IMR-90 (cell line): ENCODE measurements around the gene RPS6KA3. TPM values are rescaled to one million over a fixed set of nuclear protein-coding genes. Genes with fewer than 3 reads are reported as not detected.

Experiments
- ATAC-seq: fragments of 200-7000 bp; cut with Tn5 transposase; 2 replicates; pipeline ENCODE4 v1.9.1; 2020; ENCODE audit warnings: low read depth, mild to moderate bottlenecking, moderate library complexity
- BruUV-seq: library from RNA; stranded (reverse); fragments of 400-500 nt; replicated peaks from 2 replicates; lab custom pipeline; 2021; lab: Mats Ljungman, UMichigan
- CTCF ChIA-PET: fragments of 300-600 bp; formaldehyde crosslinking; extraction: SDS; loops from one replicate; lab custom pipeline; 2021; ENCODE audit warnings: antibody characterized with exemption; lab: Yijun Ruan, JAX
- POLR2A ChIA-PET: fragments of 300-600 bp; sonication (Branson Sonifier 250); formaldehyde crosslinking; loops from one replicate; lab custom pipeline; 2022; ENCODE audit warnings: antibody characterized with exemption; ENCODE audit not compliant: unreplicated experiment; lab: Charles Lee
- DNase-seq: peaks from one replicate; pipeline ENCODE4 v3.0.0; 2013
- H2AFZ ChIP-seq: replicated peaks from 2 replicates; pipeline ENCODE3; 2013; ENCODE audit warnings: low read length, mild to moderate bottlenecking; ENCODE audit not compliant: poor library complexity
- H2AK5ac ChIP-seq: 2 replicates; pipeline ENCODE4 v1.6.1; 2013; ENCODE audit warnings: low read depth, low read length, inconsistent platforms
- H2AK9ac ChIP-seq: replicated peaks from 2 replicates; pipeline ENCODE3; 2013; ENCODE audit warnings: mild to moderate bottlenecking, low read depth, low read length, moderate library complexity; ENCODE audit not compliant: poor library complexity
- H2BK120ac ChIP-seq: 2 replicates; pipeline ENCODE4 v1.6.1; 2013; ENCODE audit warnings: low read depth, low read length, inconsistent platforms
- H2BK15ac ChIP-seq: 3 replicates; pipeline ENCODE4 v1.6.1; 2013; ENCODE audit warnings: low read depth, low read length, inconsistent platforms
- H2BK20ac ChIP-seq: 2 replicates; pipeline ENCODE4 v1.6.1; 2013; ENCODE audit warnings: low read depth, mild to moderate bottlenecking, inconsistent platforms, low read length, moderate library complexity
- H2BK5ac ChIP-seq: 2 replicates; pipeline ENCODE4 v1.6.1; 2013; ENCODE audit warnings: mild to moderate bottlenecking, low read depth, low read length, inconsistent platforms; ENCODE audit not compliant: poor library complexity, severe bottlenecking
- H3K14ac ChIP-seq: replicated peaks from 2 replicates; pipeline ENCODE4 v1.6.1; 2013; ENCODE audit warnings: low read depth, low read length, inconsistent platforms
- H3K18ac ChIP-seq: 2 replicates; pipeline ENCODE4 v1.6.1; 2013; ENCODE audit warnings: low read depth, low read length, control low read depth
- H3K23ac ChIP-seq: 2 replicates; pipeline ENCODE4 v1.6.1; 2013; ENCODE audit warnings: low read depth, low read length, inconsistent platforms
- H3K27ac ChIP-seq: 2 replicates; pipeline ENCODE4 v1.5.1; 2013; ENCODE audit warnings: mild to moderate bottlenecking, control low read depth, low read length; ENCODE audit not compliant: insufficient read depth
- H3K27me3 ChIP-seq: 2 replicates; pipeline ENCODE4 v1.6.1; 2013; ENCODE audit warnings: low read length; ENCODE audit not compliant: control insufficient read depth, insufficient read depth
- H3K36me3 ChIP-seq: 2 replicates; pipeline ENCODE4 v1.6.1; 2013; ENCODE audit warnings: low read length, mixed read lengths; ENCODE audit not compliant: control insufficient read depth, insufficient read depth
- H3K4ac ChIP-seq: 2 replicates; pipeline ENCODE4 v1.6.1; 2013; ENCODE audit warnings: low read depth, low read length, inconsistent platforms
- H3K4me1 ChIP-seq: 2 replicates; pipeline ENCODE4 v1.6.1; 2013; ENCODE audit warnings: low read length, mixed read lengths; ENCODE audit not compliant: control insufficient read depth, insufficient read depth
- H3K4me2 ChIP-seq: 2 replicates; pipeline ENCODE4 v1.6.1; 2013; ENCODE audit warnings: low read depth, mild to moderate bottlenecking, control low read depth, low read length, moderate library complexity
- H3K4me3 ChIP-seq: 2 replicates; pipeline ENCODE4 v1.5.1; 2013; ENCODE audit warnings: low read depth, mild to moderate bottlenecking, control low read depth, low read length, moderate library complexity; ENCODE audit not compliant: insufficient read depth
- H3K56ac ChIP-seq: 2 replicates; pipeline ENCODE4 v1.6.1; 2013; ENCODE audit warnings: low read length, inconsistent platforms; ENCODE audit not compliant: insufficient read depth; ENCODE audit errors: extremely low read depth
- H3K79me1 ChIP-seq, 2 experiments: 2 replicates each; pipeline ENCODE4 v1.6.1; 2013; ENCODE audit warnings: low read length in 2 of 2, inconsistent platforms in 1 of 2, low read depth in 1 of 2
- H3K9ac ChIP-seq: 2 replicates; pipeline ENCODE4 v1.6.1; 2013; ENCODE audit warnings: low read depth, low read length, control low read depth
- H3K9me1 ChIP-seq: 2 replicates; pipeline ENCODE4 v1.6.1; 2013; ENCODE audit warnings: low read length, inconsistent platforms; ENCODE audit not compliant: insufficient read depth
- H3K9me3 ChIP-seq: 2 replicates; pipeline ENCODE4 v1.6.1; 2013; ENCODE audit warnings: low read length; ENCODE audit not compliant: control insufficient read depth, insufficient read depth
- H4K20me1 ChIP-seq: 2 replicates; pipeline ENCODE4 v1.6.1; 2013; ENCODE audit warnings: low read length, inconsistent platforms; ENCODE audit not compliant: insufficient read depth
- H4K5ac ChIP-seq: 2 replicates; pipeline ENCODE4 v1.6.1; 2013; ENCODE audit warnings: mild to moderate bottlenecking, low read depth, low read length, control low read depth
- H4K8ac ChIP-seq, 2 experiments: 2 replicates each; pipeline ENCODE4 v1.6.1; 2013; ENCODE audit warnings: low read depth in 2 of 2, low read length in 2 of 2, control low read depth in 1 of 2, inconsistent platforms in 1 of 2
- H4K91ac ChIP-seq: 2 replicates; pipeline ENCODE4 v1.6.1; 2013; ENCODE audit warnings: low read depth, low read length, inconsistent platforms; ENCODE audit not compliant: insufficient read depth
- BHLHE40 ChIP-seq: fragments of 150-350 bp; IDR thresholded peaks from 2 replicates; pipeline ENCODE4 v1.6.1; 2016; ENCODE audit warnings: mild to moderate bottlenecking, low read depth, low read length
- CHD1 ChIP-seq: IDR thresholded peaks from 2 replicates; pipeline ENCODE4 v1.6.1; 2012; ENCODE audit warnings: low read depth, low read length, improper control_type of control experiment
- FOS ChIP-seq: fragments of 150-350 bp; IDR thresholded peaks from 2 replicates; pipeline ENCODE4 v1.6.1; 2016; ENCODE audit warnings: low read depth, low read length
- MAFK ChIP-seq: IDR thresholded peaks from 2 replicates; pipeline ENCODE4 v1.6.1; 2012; ENCODE audit warnings: low read depth, low read length, improper control_type of control experiment
- MAZ ChIP-seq: IDR thresholded peaks from 2 replicates; pipeline ENCODE4 v1.6.1; 2012; ENCODE audit warnings: low read depth, mild to moderate bottlenecking, low read length, improper control_type of control experiment, moderate library complexity, borderline replicate concordance
- MXI1 ChIP-seq: IDR thresholded peaks from 2 replicates; pipeline ENCODE4 v1.6.1; 2012; ENCODE audit warnings: low read depth, mild to moderate bottlenecking, low read length, moderate library complexity, borderline replicate concordance
- NFE2L2 ChIP-seq: fragments of 150-350 bp; IDR thresholded peaks from 2 replicates; pipeline ENCODE4 v1.6.1; 2016; ENCODE audit warnings: low read depth, mild to moderate bottlenecking, low read length
- POLR2A ChIP-seq: IDR thresholded peaks from 2 replicates; pipeline ENCODE4 v1.6.1; 2012; ENCODE audit warnings: mild to moderate bottlenecking, low read depth, low read length
- RAD21 ChIP-seq: IDR thresholded peaks from 2 replicates; pipeline ENCODE4 v1.6.1; 2012; ENCODE audit warnings: low read length, improper control_type of control experiment
- RCOR1 ChIP-seq: IDR thresholded peaks from 2 replicates; pipeline ENCODE4 v1.6.1; 2012; ENCODE audit warnings: mild to moderate bottlenecking, low read length, improper control_type of control experiment; ENCODE audit not compliant: insufficient replicate concordance
- SMC3 ChIP-seq: fragments of 150-350 bp; IDR thresholded peaks from 2 replicates; pipeline ENCODE4 v1.6.1; 2016; ENCODE audit warnings: low read depth, mild to moderate bottlenecking, antibody characterized with exemption, low read length, moderate library complexity
- WGBS, 2 experiments: methylation state at CpG; one replicate each; pipeline versions ENCODE4 v1.1.5 to v1.1.7; 2013; ENCODE audit warnings: missing lambda C conversion rate in 2 of 2; ENCODE audit not compliant: insufficient read length in 1 of 2; ENCODE audit errors: extremely low coverage in 2 of 2; 5-methylcytosine and 5-hydroxymethylcytosine counted together
- dilution Hi-C: fragments of 300-500 bp; cut with HindIII; formaldehyde crosslinking; loops from one replicate; pipeline ENCODE4 v1.14.3; 2018; ENCODE audit warnings: low sequenced_read_pairs; ENCODE audit not compliant: unreplicated experiment
- in situ Hi-C: fragments of 300-500 bp; cut with MboI; formaldehyde crosslinking; loops from 3 replicates; pipeline ENCODE4 v1.14.3; 2019; ENCODE audit warnings: low sequenced_read_pairs, inconsistent platforms, mixed read lengths
- intact Hi-C: fragments of 100-400 bp; cut with micrococcal nuclease; formaldehyde crosslinking; loops from 2 replicates; pipeline ENCODE4 v1.10.0; 2022
- polyA plus RNA-seq, 3 experiments: library from polyadenylated mRNA; depleted of rRNA; stranded (reverse); fragments of >200 nt; gene quantifications; 2 replicates each; pipeline ENCODE4 v1.2.3, GENCODE V29; 2012; ENCODE audit warnings: low replicate concordance in 1 of 3
- total RNA-seq: library from RNA; depleted of rRNA; stranded (reverse); fragments of >200 nt; gene quantifications from 2 replicates; pipeline ENCODE4 v1.2.3, GENCODE V29; 2012
- TF ChIP-seq, protein P1 (sequence below): fragments of 150-350 bp; IDR thresholded peaks from 2 replicates; pipeline ENCODE4 v1.6.1; 2016; ENCODE audit warnings: low read depth, mild to moderate bottlenecking, low read length, moderate library complexity, borderline replicate concordance

Gene RPS6KA3
- total and polyA plus RNA-seq, 2 of the 4 experiments (the other 2 are of a cell fraction) = 20.8 to 43.9 TPM

GRCh38 chrX:20116087-20116576 is 150.6 kb downstream of the RPS6KA3 start:
- H3K27me3 ChIP-seq = peaks cover 35% of the 10 kb centered on the region
- no peak overlapping the region for H3K4ac ChIP-seq
- no peak overlapping the region for H2BK5ac ChIP-seq
- H2AFZ ChIP-seq = peak overlapping the region; percentile 56
- no peak overlapping the region for H4K8ac ChIP-seq
- in situ Hi-C loops (loop anchor here (25.0 kb wide), 2 partner anchors 529 to 1729 kb away; no protein-coding TSS in a partner anchor), intact Hi-C loops (loop anchor here (5.0 kb wide), 1 partner anchor 124 kb away; the partner anchor contains the start of gene BCLAF3), dilution Hi-C loops (no loop called here)
- no peaks in the 10 kb centered on the region for H3K79me1 ChIP-seq
- ATAC-seq (peak; percentile 40; the same call in 1 of the 2 replicates), DNase-seq (no peak)
- no peak overlapping the region for H3K14ac ChIP-seq
- no peaks in the 10 kb centered on the region for H3K4me1 ChIP-seq
- ChIA-PET CTCF (no interaction called here), POLR2A (no interaction called here)
- no peaks in the 10 kb centered on the region for H3K9me1 ChIP-seq
- H2AK5ac ChIP-seq = no peak overlapping the region
- no peak overlapping the region for H3K27ac ChIP-seq
- peak overlapping the region; percentile 9 for H2AK9ac ChIP-seq
- H4K91ac ChIP-seq = no peak overlapping the region
- H3K23ac ChIP-seq = no peak overlapping the region
- no peak overlapping the region for H3K9ac ChIP-seq
- H3K4me2 ChIP-seq = peak overlapping the region; percentile 10; the same call in 1 of the 2 replicates
- no peak overlapping the region for H4K5ac ChIP-seq
- H3K36me3 ChIP-seq = no peaks in the 10 kb centered on the region
- peaks cover 8% of the 10 kb centered on the region; the same call in 1 of the 2 replicates for H3K9me3 ChIP-seq
- no peak overlapping the region for H2BK120ac ChIP-seq
- no peak overlapping the region; the same call in 1 of the 2 replicates for H3K4me3 ChIP-seq
- H3K56ac ChIP-seq = no peak overlapping the region
- WGBS, 2 experiments = 31% methylated on average over 16 of the region's 47 CpGs; no CpG with 5 or more reads in 1 of the 2 experiments
- no peak overlapping the region for H2BK15ac ChIP-seq
- no peaks in the 10 kb centered on the region for H4K20me1 ChIP-seq
- H2BK20ac ChIP-seq = no peak overlapping the region
- BruUV-seq = no TSS peak
- no peak overlapping the region for H3K18ac ChIP-seq
- TF ChIP-seq MAZ = no peak
- TF ChIP-seq, protein P1, sequence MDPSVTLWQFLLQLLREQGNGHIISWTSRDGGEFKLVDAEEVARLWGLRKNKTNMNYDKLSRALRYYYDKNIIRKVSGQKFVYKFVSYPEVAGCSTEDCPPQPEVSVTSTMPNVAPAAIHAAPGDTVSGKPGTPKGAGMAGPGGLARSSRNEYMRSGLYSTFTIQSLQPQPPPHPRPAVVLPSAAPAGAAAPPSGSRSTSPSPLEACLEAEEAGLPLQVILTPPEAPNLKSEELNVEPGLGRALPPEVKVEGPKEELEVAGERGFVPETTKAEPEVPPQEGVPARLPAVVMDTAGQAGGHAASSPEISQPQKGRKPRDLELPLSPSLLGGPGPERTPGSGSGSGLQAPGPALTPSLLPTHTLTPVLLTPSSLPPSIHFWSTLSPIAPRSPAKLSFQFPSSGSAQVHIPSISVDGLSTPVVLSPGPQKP = no peak
- no peak for TF ChIP-seq MAFK
- TF ChIP-seq NFE2L2 = no peak
- TF ChIP-seq SMC3 = no peak
- TF ChIP-seq CHD1 = no peak
- TF ChIP-seq POLR2A = no peak
- no peak for TF ChIP-seq RAD21
- TF ChIP-seq MXI1 = no peak
- no peak for TF ChIP-seq RCOR1
- TF ChIP-seq BHLHE40 = no peak
- TF ChIP-seq FOS = no peak
